ENCODE results near the gene TAPT1. TPM values are rescaled to one million over a fixed set of nuclear protein-coding genes. Genes with fewer than 3 reads are reported as not detected.

TAPT1 gene
- polyA plus RNA-seq, 10 donors: 23.6 to 43.0 (median 33.6) TPM

GRCh38 chr4:16250661-16251365 is 24.5 kb upstream of the TAPT1 start:
- DNase-seq: no peak

- DNase-seq: no peak
Observed at GRCh38 chr4:16248605-16249004, 22.3 kb upstream of the TAPT1 start.

GRCh38 chr4:16245241-16245640 is 19.0 kb upstream of the TAPT1 start:
- no peak for DNase-seq

GRCh38 chr4:16243285-16243684 is 17.0 kb upstream of the TAPT1 start:
- no peak for DNase-seq

- DNase-seq: no peak
Observed at GRCh38 chr4:16240300-16240699, 14.0 kb upstream of the TAPT1 start.

- no peak for DNase-seq
Observed at GRCh38 chr4:16239086-16239485, 12.8 kb upstream of the TAPT1 start.

- DNase-seq: no peak
Observed at GRCh38 chr4:16238327-16238726, 12.1 kb upstream of the TAPT1 start.

- DNase-seq: peak in 1 of 3 donors; percentile 28
Observed at GRCh38 chr4:16237715-16238114, 11.4 kb upstream of the TAPT1 start.

- no peak for DNase-seq
Observed at GRCh38 chr4:16236402-16237023, 10.2 kb upstream of the TAPT1 start.

GRCh38 chr4:16235209-16235608 is 8.9 kb upstream of the TAPT1 start:
- DNase-seq: no peak

GRCh38 chr4:16233569-16234177 is 7.4 kb upstream of the TAPT1 start:
- DNase-seq: no peak

GRCh38 chr4:16231570-16232245 is 5.4 kb upstream of the TAPT1 start:
- DNase-seq: no peak

- no peak for DNase-seq
Observed at GRCh38 chr4:16230308-16230707, 4.0 kb upstream of the TAPT1 start.

GRCh38 chr4:16229604-16230003 is 3.3 kb upstream of the TAPT1 start:
- DNase-seq: no peak

GRCh38 chr4:16227462-16227868 is 1.2 kb upstream of the TAPT1 start:
- DNase-seq: peak; percentile 27 to 73 (median 49)

- DNase-seq: peak; percentile 38 to 87 (median 59)
Observed at GRCh38 chr4:16226816-16227461, 668 bp upstream of the TAPT1 start.

GRCh38 chr4:16225167-16225862 is 956 bp downstream of the TAPT1 start:
- peak; percentile 20 to 56 (median 34) for DNase-seq

- peak in 1 of 3 donors; percentile 8 for DNase-seq
Observed at GRCh38 chr4:16224264-16225166, 1.8 kb downstream of the TAPT1 start.

GRCh38 chr4:16222957-16223527 is 3.2 kb downstream of the TAPT1 start:
- DNase-seq: no peak

- DNase-seq: no peak
Observed at GRCh38 chr4:16218950-16219349, 7.3 kb downstream of the TAPT1 start.
